MCF 10A (cell line): ENCODE results near the gene ARHGEF12. TPM values are rescaled to one million over a fixed set of nuclear protein-coding genes. Genes with fewer than 3 reads are reported as not detected.

Experiments used
- Bru-seq: library from RNA; stranded (reverse); fragments of 400-500 nt; gene quantifications from one replicate; lab custom pipeline; 2021; lab: Mats Ljungman, UMichigan
- BruChase-seq, 2 experiments: library from RNA; stranded (reverse); fragments of 400-500 nt; gene quantifications; one replicate each; lab custom pipeline; 2021; lab: Mats Ljungman, UMichigan
- BruUV-seq: library from RNA; stranded (reverse); fragments of 400-500 nt; replicated peaks from 2 replicates; lab custom pipeline; 2021; lab: Mats Ljungman, UMichigan
- CTCF ChIA-PET: fragments of 300-600 bp; sonication (Branson Sonifier 250); formaldehyde crosslinking; extraction: SDS; loops from one replicate; lab custom pipeline; 2021; ENCODE audit warnings: antibody characterized with exemption, inconsistent platforms; lab: Yijun Ruan, JAX
- POLR2A ChIA-PET: fragments of 300-600, 350-650 bp; sonication (Branson Sonifier 250); formaldehyde crosslinking; extraction: SDS; loops from one replicate; lab custom pipeline; 2020; ENCODE audit warnings: antibody characterized with exemption, inconsistent platforms; lab: Yijun Ruan, JAX
- DNase-seq: peaks from one replicate; pipeline ENCODE4 v3.0.0-alpha.2; 2018; ENCODE audit not compliant: unreplicated experiment
- H3K27ac Mint-ChIP-seq: one replicate; pipeline ENCODE4 v1.8.0; 2022; ENCODE audit warnings: mild to moderate bottlenecking, low read depth, mixed read lengths; ENCODE audit not compliant: unreplicated experiment
- H3K27me3 Mint-ChIP-seq: one replicate; pipeline ENCODE4 v1.8.0; 2022; ENCODE audit warnings: mixed read lengths; ENCODE audit not compliant: insufficient read depth, unreplicated experiment
- H3K36me3 Mint-ChIP-seq: one replicate; pipeline ENCODE4 v1.8.0; 2022; ENCODE audit warnings: mild to moderate bottlenecking, moderate library complexity, mixed read lengths; ENCODE audit not compliant: insufficient read depth, unreplicated experiment
- H3K4me1 Mint-ChIP-seq: one replicate; pipeline ENCODE4 v1.8.0; 2022; ENCODE audit warnings: mixed read lengths; ENCODE audit not compliant: insufficient read depth, unreplicated experiment
- H3K4me3 Mint-ChIP-seq: one replicate; pipeline ENCODE4 v1.8.0; 2022; ENCODE audit warnings: mild to moderate bottlenecking, moderate library complexity, mixed read lengths; ENCODE audit not compliant: unreplicated experiment
- H3K9me3 Mint-ChIP-seq: one replicate; pipeline ENCODE4 v1.8.0; 2022; ENCODE audit warnings: mixed read lengths; ENCODE audit not compliant: unreplicated experiment
- intact Hi-C: fragments of 100-400 bp; cut with micrococcal nuclease; formaldehyde crosslinking; loops from 2 replicates; pipeline ENCODE4 v1.14.1; 2022
- long read RNA-seq: library from polyadenylated mRNA; stranded (forward); transcript quantifications from one replicate; pipeline ENCODE4 v2.0.0, GENCODE V29; 2022
- total RNA-seq: library from RNA; stranded (reverse); gene quantifications from 2 replicates; pipeline ENCODE4 v1.2.3, GENCODE V29; 2022
- TF ChIP-seq, protein P1 (sequence below): fragments of 200-600 bp; IDR thresholded peaks from one replicate; pipeline ENCODE4 v1.8.0; 2022; ENCODE audit warnings: antibody characterized with exemption, mild to moderate bottlenecking; ENCODE audit not compliant: unreplicated experiment

ARHGEF12 gene, protein sequence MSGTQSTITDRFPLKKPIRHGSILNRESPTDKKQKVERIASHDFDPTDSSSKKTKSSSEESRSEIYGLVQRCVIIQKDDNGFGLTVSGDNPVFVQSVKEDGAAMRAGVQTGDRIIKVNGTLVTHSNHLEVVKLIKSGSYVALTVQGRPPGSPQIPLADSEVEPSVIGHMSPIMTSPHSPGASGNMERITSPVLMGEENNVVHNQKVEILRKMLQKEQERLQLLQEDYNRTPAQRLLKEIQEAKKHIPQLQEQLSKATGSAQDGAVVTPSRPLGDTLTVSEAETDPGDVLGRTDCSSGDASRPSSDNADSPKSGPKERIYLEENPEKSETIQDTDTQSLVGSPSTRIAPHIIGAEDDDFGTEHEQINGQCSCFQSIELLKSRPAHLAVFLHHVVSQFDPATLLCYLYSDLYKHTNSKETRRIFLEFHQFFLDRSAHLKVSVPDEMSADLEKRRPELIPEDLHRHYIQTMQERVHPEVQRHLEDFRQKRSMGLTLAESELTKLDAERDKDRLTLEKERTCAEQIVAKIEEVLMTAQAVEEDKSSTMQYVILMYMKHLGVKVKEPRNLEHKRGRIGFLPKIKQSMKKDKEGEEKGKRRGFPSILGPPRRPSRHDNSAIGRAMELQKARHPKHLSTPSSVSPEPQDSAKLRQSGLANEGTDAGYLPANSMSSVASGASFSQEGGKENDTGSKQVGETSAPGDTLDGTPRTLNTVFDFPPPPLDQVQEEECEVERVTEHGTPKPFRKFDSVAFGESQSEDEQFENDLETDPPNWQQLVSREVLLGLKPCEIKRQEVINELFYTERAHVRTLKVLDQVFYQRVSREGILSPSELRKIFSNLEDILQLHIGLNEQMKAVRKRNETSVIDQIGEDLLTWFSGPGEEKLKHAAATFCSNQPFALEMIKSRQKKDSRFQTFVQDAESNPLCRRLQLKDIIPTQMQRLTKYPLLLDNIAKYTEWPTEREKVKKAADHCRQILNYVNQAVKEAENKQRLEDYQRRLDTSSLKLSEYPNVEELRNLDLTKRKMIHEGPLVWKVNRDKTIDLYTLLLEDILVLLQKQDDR (N-terminal part only)
- total RNA-seq (61.2 and 62.8 TPM in 2 replicates), Bru-seq, nascent RNA (percentile 87 among the genes with signal in this experiment), BruChase-seq, experiment 1, labeled RNA remaining after a 6-hour chase (percentile 88 among the genes with signal in this experiment), BruChase-seq, experiment 2, labeled RNA remaining after a 2-hour chase (percentile 87 among the genes with signal in this experiment)
- long read RNA-seq, full-length matches to known transcripts: 1 of 21 reads
- long read RNA-seq, partial matches to known transcripts: 7 of 21 reads
- long read RNA-seq, other reads (novel, unspliced or antisense): 13 of 21 reads

DNA sequence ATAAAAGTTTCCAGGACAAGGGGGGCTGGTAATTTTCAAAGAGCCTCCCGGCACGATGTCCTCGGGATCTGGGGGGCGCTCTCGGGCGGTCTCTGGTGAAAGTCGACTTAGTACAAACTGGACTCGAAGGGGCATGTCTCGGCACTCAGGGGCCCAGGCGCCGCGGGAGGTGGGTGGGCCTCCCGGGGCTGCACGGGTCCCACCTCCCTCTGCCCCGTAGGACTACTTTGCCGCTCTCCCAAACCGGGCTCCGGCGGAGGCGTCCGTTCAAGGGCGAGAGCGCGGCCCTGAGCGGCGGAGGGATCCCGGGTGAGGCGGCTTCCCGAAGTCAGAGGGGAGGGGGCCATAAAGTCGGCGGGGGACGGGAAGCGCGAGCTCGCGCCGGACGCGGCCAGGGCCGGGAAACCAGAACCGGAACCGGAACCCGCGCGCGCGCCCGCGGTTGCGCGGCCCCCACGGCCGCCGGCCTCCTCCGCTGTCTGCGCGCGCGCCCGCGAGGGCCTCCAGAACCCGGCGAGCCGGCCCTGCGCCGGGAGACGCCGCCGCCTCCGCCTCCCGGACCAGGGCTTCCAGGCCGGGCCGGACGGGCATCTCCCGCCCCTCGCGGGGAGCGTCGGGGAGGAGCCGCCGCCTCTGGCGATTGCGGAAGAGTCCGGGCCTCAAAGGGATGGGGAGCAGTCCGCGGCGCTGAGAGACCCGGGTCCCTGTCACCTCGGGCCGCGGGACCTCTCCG lies at the start of gene ARHGEF12:
TSS of gene ARHGEF12 (plus strand) at position 506 of the 733 bp plus-strand sequence. CDS start 831 bp downstream, outside the sequence.
- peaks cover 52% of the 10 kb centered on the region for H3K4me1 Mint-ChIP-seq
- peak; percentile 95 for DNase-seq
- intact Hi-C loops: loop anchor here (1.0 to 5.0 kb wide), 3 partner anchors 96 to 1256 kb away; no protein-coding TSS in a partner anchor
- no peaks in the 10 kb centered on the region for H3K9me3 Mint-ChIP-seq
- no peaks in the 10 kb centered on the region for H3K27me3 Mint-ChIP-seq
- H3K4me3 Mint-ChIP-seq: peak within 1 kb of the TSS; percentile 94
- ChIA-PET POLR2A (interaction anchor here (0.5 to 6.1 kb wide), 34 partner anchors 9 to 1125 kb away, joined by 3 to 128 read pairs (median 6); partner anchors contain the start of genes TLCD5 and TRIM29), CTCF (interaction anchor here (0.7 to 4.7 kb wide), 14 partner anchors 33 to 174 kb away, joined by 3 to 23 read pairs (median 3); no protein-coding TSS in a partner anchor)
- TF ChIP-seq, protein P1, sequence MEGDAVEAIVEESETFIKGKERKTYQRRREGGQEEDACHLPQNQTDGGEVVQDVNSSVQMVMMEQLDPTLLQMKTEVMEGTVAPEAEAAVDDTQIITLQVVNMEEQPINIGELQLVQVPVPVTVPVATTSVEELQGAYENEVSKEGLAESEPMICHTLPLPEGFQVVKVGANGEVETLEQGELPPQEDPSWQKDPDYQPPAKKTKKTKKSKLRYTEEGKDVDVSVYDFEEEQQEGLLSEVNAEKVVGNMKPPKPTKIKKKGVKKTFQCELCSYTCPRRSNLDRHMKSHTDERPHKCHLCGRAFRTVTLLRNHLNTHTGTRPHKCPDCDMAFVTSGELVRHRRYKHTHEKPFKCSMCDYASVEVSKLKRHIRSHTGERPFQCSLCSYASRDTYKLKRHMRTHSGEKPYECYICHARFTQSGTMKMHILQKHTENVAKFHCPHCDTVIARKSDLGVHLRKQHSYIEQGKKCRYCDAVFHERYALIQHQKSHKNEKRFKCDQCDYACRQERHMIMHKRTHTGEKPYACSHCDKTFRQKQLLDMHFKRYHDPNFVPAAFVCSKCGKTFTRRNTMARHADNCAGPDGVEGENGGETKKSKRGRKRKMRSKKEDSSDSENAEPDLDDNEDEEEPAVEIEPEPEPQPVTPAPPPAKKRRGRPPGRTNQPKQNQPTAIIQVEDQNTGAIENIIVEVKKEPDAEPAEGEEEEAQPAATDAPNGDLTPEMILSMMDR: no peak
- H3K27ac Mint-ChIP-seq: peak within 1 kb of the TSS; percentile 88
- H3K36me3 Mint-ChIP-seq: no peaks in the 10 kb centered on the region
- BruUV-seq: no TSS peak

DNA sequence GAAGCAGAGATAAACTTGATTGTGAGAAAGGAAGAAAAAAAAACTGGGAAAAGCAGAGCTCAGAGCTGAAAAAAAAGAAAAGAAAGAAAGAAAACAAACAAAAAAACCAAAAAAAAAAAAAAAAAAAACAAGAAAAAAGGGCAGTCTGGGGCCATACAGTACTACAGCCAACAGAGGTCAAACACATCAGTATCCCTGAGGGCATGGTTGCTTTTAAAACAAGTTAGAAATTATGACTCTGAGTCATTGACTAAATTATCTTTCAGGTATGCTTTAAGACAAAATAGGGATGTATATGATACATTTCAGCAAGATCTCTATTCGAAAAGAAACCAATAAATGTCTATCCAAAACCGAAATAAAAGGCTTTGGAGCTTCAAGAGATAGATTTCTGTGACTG lies 48.2 kb upstream of the ARHGEF12 start:
- Mint-ChIP-seq H3K27me3 (peaks cover 10% of the 10 kb centered on the region), H3K27ac (no peak overlapping the region), H3K9me3 (no peaks in the 10 kb centered on the region), H3K4me3 (no peak overlapping the region), H3K4me1 (no peaks in the 10 kb centered on the region), H3K36me3 (no peaks in the 10 kb centered on the region)
- no TSS peak for BruUV-seq
- intact Hi-C loops: no loop called here
- TF ChIP-seq, protein P1: no peak
- ChIA-PET CTCF (interaction anchor here (2.8 to 3.1 kb wide), 3 partner anchors 11 to 52 kb away, joined by 12 to 18 read pairs (median 13); no protein-coding TSS in a partner anchor), POLR2A (interaction anchor here (1.3 to 1.5 kb wide), 2 partner anchors 14 to 52 kb away, joined by 3 to 4 read pairs; no protein-coding TSS in a partner anchor)
- no peak for DNase-seq

DNA sequence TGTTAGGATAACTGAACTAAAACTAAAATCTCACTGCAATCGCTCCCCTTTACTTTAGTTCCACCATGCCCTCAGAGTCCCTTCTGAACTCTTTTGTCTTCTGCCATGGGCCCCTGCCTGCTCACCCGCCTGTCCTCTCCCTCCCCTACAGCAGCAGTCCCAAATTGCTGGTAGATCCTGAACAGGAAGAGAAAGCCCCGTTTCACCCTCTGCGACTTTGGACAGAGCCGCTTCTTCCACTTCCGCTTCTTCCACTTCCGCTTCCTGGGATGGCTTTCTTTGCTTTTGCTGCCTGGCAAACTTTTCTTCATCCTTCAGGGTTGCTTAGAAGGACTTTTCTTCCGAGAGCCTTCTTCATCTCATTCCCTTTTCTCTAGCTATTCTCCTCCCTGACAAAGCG lies 46.8 kb upstream of the ARHGEF12 start:
- peaks cover 24% of the 10 kb centered on the region for H3K27me3 Mint-ChIP-seq
- intact Hi-C loops: no loop called here
- DNase-seq: no peak
- no TSS peak for BruUV-seq
- H3K4me1 Mint-ChIP-seq: no peaks in the 10 kb centered on the region
- ChIA-PET CTCF (interaction anchor here (0.8 to 3.1 kb wide), 5 partner anchors 10 to 55 kb away, joined by 4 to 18 read pairs (median 6); no protein-coding TSS in a partner anchor), POLR2A (interaction anchor here (1.3 kb wide), 1 partner anchor 53 kb away, joined by 4 read pairs; no protein-coding TSS in a partner anchor)
- no peak overlapping the region for H3K4me3 Mint-ChIP-seq
- TF ChIP-seq, protein P1: no peak
- H3K36me3 Mint-ChIP-seq: no peaks in the 10 kb centered on the region
- H3K27ac Mint-ChIP-seq: no peak overlapping the region
- no peaks in the 10 kb centered on the region for H3K9me3 Mint-ChIP-seq
